Measurements from ENCODE around the gene MYO18B. TPM values are rescaled to one million over a fixed set of nuclear protein-coding genes. Genes with fewer than 3 reads are reported as not detected.

Gene MYO18B
- total and polyA plus RNA-seq, 2 of the 8 experiments (the other 6 are each of a cell fraction or from before 2014, with no cell fraction given), result 0.62 to 0.78 TPM

GRCh38 chr22:25751174-25751581, 9.2 kb downstream of the MYO18B start (continued):
- TF ChIP-seq RAD21 (IDR thresholded peaks at IDR 0.05 in 1 of 2, conservative IDR thresholded peaks at IDR 0.05 in 1 of 2; ENCODE audit: low read depth in 2 of 2, low read length in 2 of 2) (no peak), TEAD4 (IDR thresholded peaks at IDR 0.05; ENCODE audit: low read depth, low read length) (no peak), PHF8 (conservative IDR thresholded peaks at IDR 0.05; ENCODE audit: low read depth, low read length) (no peak), RNF2 (IDR thresholded peaks at IDR 0.05; ENCODE audit: borderline replicate concordance, low read depth, low read length, missing control alignments, poor library complexity, severe bottlenecking) (no peak), CTBP2 (IDR thresholded peaks at IDR 0.05; ENCODE audit: borderline replicate concordance, insufficient read depth, insufficient read length, low read length) (no peak)
